T-helper 2 cell treated with Interferon-gamma antibody and Interleukin-4, amounts not matched to agents 5 μg/mL and 100 μg/mL, for 36 hours (primary cell): ENCODE measurements around the gene ASXL2.
A peak's percentile ranks its signal among the peaks of the same experiment; 100 is the strongest.

Experiments used
- DNase-seq: peaks from one replicate; pipeline ENCODE4 v3.0.0; 2021; ENCODE audit warnings: low spot score
- H3K27ac Mint-ChIP-seq: one replicate; pipeline ENCODE4 v1.8.0; 2021; ENCODE audit warnings: mild to moderate bottlenecking, mixed read lengths
- H3K27me3 Mint-ChIP-seq: one replicate; pipeline ENCODE4 v1.8.0; 2021; ENCODE audit warnings: low read depth, mixed read lengths
- H3K36me3 Mint-ChIP-seq: one replicate; pipeline ENCODE4 v1.8.0; 2021; ENCODE audit warnings: low read depth, mixed read lengths
- H3K4me1 Mint-ChIP-seq: one replicate; pipeline ENCODE4 v1.8.0; 2021; ENCODE audit warnings: low read depth, mixed read lengths
- H3K4me3 Mint-ChIP-seq: one replicate; pipeline ENCODE4 v1.8.0; 2022; ENCODE audit warnings: mild to moderate bottlenecking, moderate library complexity, mixed read lengths
- H3K9me3 Mint-ChIP-seq: one replicate; pipeline ENCODE4 v1.8.0; 2021; ENCODE audit warnings: mixed read lengths

ASXL2 gene

DNA sequence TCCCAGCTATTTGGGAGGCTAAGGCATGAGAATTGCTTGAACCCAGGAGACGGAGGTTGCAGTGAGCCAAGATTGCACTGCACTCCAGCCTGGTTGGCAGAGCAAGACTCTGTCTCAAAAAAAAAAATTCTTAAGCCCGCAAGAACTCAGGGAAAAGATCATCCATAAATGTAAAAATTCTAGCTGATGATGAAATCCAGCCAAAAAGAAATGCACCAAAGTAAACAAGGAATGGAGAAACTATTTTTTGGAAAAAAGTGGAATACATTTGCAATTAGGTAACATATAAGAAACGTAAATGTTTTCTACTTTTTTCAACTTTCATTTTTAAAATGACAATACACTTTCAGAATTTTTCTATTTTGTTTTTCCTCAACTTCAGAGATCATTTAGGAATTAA lies 61.3 kb downstream of the ASXL2 start:
- no peak for DNase-seq
- peak overlapping the region; percentile 74 for H3K27ac Mint-ChIP-seq
- H3K36me3 Mint-ChIP-seq: peaks cover 27% of the 10 kb centered on the region
- H3K4me1 Mint-ChIP-seq: peaks cover 43% of the 10 kb centered on the region
- H3K4me3 Mint-ChIP-seq: peak overlapping the region; percentile 31
- H3K27me3 Mint-ChIP-seq: peaks cover 2% of the 10 kb centered on the region
- H3K9me3 Mint-ChIP-seq: no peaks in the 10 kb centered on the region

- Mint-ChIP-seq H3K36me3 (peaks cover 22% of the 10 kb centered on the region), H3K4me1 (peaks cover 38% of the 10 kb centered on the region)
Measured at GRCh38 chr2:25816249-25816648, 62.0 kb downstream of the ASXL2 start.

DNA sequence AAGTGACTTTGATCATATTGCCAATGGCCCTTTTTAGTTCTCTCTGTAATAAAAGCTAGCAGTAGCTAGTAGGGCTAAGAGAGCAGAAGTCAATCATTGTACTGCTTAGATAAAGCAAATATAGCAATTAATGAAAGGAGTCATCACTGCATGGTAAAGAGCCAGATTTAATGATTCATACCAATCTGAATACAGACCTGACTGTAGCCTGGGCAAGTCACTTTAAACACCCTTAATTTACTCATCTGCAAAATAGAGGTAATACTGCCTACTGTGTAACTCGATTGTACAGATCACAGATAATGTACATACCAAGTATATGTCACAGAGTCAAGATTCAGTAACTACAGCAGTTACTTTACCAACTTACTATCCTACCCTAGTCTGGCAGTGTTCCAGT lies 63.6 kb downstream of the ASXL2 start:
- Mint-ChIP-seq H3K27me3 (no peaks in the 10 kb centered on the region), H3K9me3 (no peaks in the 10 kb centered on the region), H3K4me1 (peaks cover 48% of the 10 kb centered on the region), H3K27ac (no peak overlapping the region), H3K4me3 (no peak overlapping the region), H3K36me3 (peaks cover 31% of the 10 kb centered on the region)
- no peak for DNase-seq

More at GRCh38 chr2:25816249-25816648, 62.0 kb downstream of the ASXL2 start:
- peak overlapping the region; percentile 43 for H3K27ac Mint-ChIP-seq
- peak overlapping the region; percentile 48 for H3K4me3 Mint-ChIP-seq
- DNase-seq: no peak
- no peaks in the 10 kb centered on the region for H3K9me3 Mint-ChIP-seq
- no peaks in the 10 kb centered on the region for H3K27me3 Mint-ChIP-seq

- H3K4me3 Mint-ChIP-seq: no peak overlapping the region
- no peak overlapping the region for H3K27ac Mint-ChIP-seq
- H3K36me3 Mint-ChIP-seq: peaks cover 32% of the 10 kb centered on the region
- no peak for DNase-seq
- H3K27me3 Mint-ChIP-seq: no peaks in the 10 kb centered on the region
- H3K4me1 Mint-ChIP-seq: peaks cover 58% of the 10 kb centered on the region
- no peaks in the 10 kb centered on the region for H3K9me3 Mint-ChIP-seq
Measured at GRCh38 chr2:25810428-25810827, 67.9 kb downstream of the ASXL2 start.

DNA sequence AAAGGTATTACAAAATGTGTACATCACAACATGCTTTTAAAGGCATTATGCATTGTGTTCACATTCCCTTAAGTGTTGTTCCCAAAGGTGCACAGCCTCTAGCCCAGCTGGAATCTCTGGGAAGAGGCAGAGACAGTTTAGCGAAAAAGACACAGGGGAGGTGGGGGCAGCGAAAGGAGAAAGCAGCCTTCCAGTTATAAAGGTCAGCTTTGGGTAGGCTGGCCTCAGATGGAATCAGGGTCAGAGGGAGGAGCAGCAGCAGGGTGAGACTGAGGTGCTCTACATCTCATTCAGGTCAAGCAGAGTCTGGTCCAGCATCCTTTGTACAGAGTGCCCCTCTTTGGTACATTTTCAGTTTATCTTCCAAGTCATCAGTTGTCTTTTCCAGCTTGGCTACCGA lies 68.6 kb downstream of the ASXL2 start:
- peaks cover 57% of the 10 kb centered on the region for H3K4me1 Mint-ChIP-seq
- peaks cover 30% of the 10 kb centered on the region for H3K36me3 Mint-ChIP-seq
- no peak overlapping the region for H3K4me3 Mint-ChIP-seq
- H3K27ac Mint-ChIP-seq: no peak overlapping the region
- H3K27me3 Mint-ChIP-seq: no peaks in the 10 kb centered on the region
- DNase-seq: no peak
- no peaks in the 10 kb centered on the region for H3K9me3 Mint-ChIP-seq

GRCh38 chr2:25808006-25808383 lies 70.3 kb downstream of the ASXL2 start:
- H3K9me3 Mint-ChIP-seq: no peaks in the 10 kb centered on the region
- H3K36me3 Mint-ChIP-seq: peaks cover 42% of the 10 kb centered on the region
- no peak overlapping the region for H3K4me3 Mint-ChIP-seq
- H3K27me3 Mint-ChIP-seq: no peaks in the 10 kb centered on the region
- peaks cover 64% of the 10 kb centered on the region for H3K4me1 Mint-ChIP-seq
- no peak overlapping the region for H3K27ac Mint-ChIP-seq
- no peak for DNase-seq

GRCh38 chr2:25806941-25807340 lies 71.3 kb downstream of the ASXL2 start:
- Mint-ChIP-seq H3K36me3 (peaks cover 44% of the 10 kb centered on the region), H3K4me3 (no peak overlapping the region), H3K27me3 (no peaks in the 10 kb centered on the region), H3K4me1 (peaks cover 61% of the 10 kb centered on the region), H3K9me3 (no peaks in the 10 kb centered on the region), H3K27ac (no peak overlapping the region)
- no peak for DNase-seq

- peak overlapping the region; percentile 70 for H3K27ac Mint-ChIP-seq
- H3K4me3 Mint-ChIP-seq: no peak overlapping the region
- H3K9me3 Mint-ChIP-seq: no peaks in the 10 kb centered on the region
- H3K36me3 Mint-ChIP-seq: peaks cover 49% of the 10 kb centered on the region
- H3K4me1 Mint-ChIP-seq: peaks cover 65% of the 10 kb centered on the region
- DNase-seq: no peak
- H3K27me3 Mint-ChIP-seq: no peaks in the 10 kb centered on the region
Measured at GRCh38 chr2:25805987-25806386, 72.3 kb downstream of the ASXL2 start.

DNA sequence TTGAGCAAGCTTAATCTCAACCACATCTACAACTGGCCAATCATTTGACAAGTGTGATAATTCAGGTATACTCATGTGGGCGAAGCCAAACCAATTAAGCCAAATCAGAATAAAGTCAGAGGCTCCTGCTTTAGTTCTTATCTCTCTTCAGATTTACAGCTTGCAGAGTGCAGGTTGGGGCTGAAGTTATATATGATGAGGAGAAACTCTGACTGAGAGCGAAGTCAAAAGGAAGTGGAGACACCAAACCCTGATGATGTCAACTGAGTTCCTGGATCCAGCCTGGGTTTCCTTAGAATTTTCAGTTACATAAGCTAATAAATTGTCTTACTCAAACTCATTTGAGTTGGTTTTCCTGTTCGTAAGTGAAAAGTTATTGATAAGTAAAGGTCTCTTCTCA lies 73.9 kb downstream of the ASXL2 start:
- peaks cover 61% of the 10 kb centered on the region for H3K4me1 Mint-ChIP-seq
- no peaks in the 10 kb centered on the region for H3K9me3 Mint-ChIP-seq
- no peaks in the 10 kb centered on the region for H3K27me3 Mint-ChIP-seq
- peak overlapping the region; percentile 38 for H3K27ac Mint-ChIP-seq
- no peak for DNase-seq
- peaks cover 46% of the 10 kb centered on the region for H3K36me3 Mint-ChIP-seq
- peak overlapping the region; percentile 5 for H3K4me3 Mint-ChIP-seq

DNA sequence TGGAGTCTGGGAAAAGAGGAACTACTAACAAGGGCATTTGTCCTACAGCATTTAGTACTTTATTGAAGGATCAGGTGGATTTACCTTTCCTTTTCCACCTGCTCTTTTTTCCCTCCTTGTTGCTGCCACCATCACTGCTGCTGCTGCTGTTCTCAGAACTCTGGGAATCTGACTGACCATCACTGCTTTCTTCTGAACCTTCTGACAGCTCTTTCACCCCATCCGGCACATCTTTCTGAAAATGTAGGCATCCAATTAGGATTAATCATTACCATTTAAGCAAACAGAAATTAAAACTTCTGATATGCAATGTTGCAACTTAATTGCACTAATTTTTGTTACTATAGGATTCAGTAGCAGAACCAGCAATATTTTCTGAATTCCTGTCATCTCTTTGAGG lies 79.0 kb downstream of the ASXL2 start:
- no peak for DNase-seq
- Mint-ChIP-seq H3K4me1 (peaks cover 62% of the 10 kb centered on the region), H3K9me3 (no peaks in the 10 kb centered on the region), H3K36me3 (peaks cover 66% of the 10 kb centered on the region), H3K27ac (peak overlapping the region; percentile 9), H3K27me3 (no peaks in the 10 kb centered on the region), H3K4me3 (no peak overlapping the region)

- Mint-ChIP-seq H3K9me3 (no peaks in the 10 kb centered on the region), H3K4me1 (peaks cover 62% of the 10 kb centered on the region), H3K27ac (peak overlapping the region; percentile 38), H3K4me3 (peak overlapping the region; percentile 2), H3K36me3 (peaks cover 56% of the 10 kb centered on the region), H3K27me3 (no peaks in the 10 kb centered on the region)
- peak; percentile 51 for DNase-seq
Measured at GRCh38 chr2:25797620-25798488, 80.4 kb downstream of the ASXL2 start.

GRCh38 chr2:25794544-25795276 lies 83.6 kb downstream of the ASXL2 start:
- Mint-ChIP-seq H3K4me3 (peak overlapping the region; percentile 74), H3K27ac (peak overlapping the region; percentile 84), H3K4me1 (peaks cover 62% of the 10 kb centered on the region), H3K36me3 (peaks cover 64% of the 10 kb centered on the region), H3K27me3 (no peaks in the 10 kb centered on the region), H3K9me3 (peaks cover 4% of the 10 kb centered on the region)
- no peak for DNase-seq

DNA sequence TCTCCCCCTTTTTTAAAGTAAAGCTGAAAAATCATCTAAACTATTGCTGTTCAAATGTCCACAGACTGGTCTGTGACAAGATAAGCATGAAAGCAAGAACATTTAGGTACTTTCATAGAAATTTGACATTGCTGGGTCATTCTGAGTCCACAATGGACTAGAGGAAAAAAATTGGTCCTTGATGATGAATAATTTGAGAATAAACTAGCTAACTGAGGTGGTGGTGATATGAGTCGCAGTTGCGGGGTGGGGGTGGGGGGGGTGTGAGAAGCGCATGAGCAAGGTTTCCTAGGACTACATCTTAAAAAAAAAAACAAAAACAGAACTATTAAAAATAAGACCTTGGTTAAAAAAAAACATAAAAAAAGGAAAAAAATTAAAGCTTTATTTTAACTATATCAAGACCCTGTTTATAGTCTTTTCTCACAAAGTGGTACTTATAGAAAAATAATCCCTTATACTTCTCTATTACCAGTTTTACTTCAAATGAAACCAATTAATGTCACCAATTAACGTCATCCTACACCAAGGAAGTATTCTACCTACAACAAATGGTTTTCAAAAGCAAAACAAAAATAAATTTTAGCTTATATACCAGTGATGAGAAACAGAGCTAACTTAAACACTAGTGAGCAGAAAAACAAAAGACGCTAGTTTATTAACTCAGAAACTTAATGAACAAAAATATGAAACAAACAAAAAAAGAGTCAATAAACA lies 88.1 kb downstream of the ASXL2 start:
- Mint-ChIP-seq H3K36me3 (peaks cover 52% of the 10 kb centered on the region), H3K27me3 (no peaks in the 10 kb centered on the region), H3K4me1 (peaks cover 42% of the 10 kb centered on the region), H3K4me3 (no peak overlapping the region), H3K9me3 (peaks cover 4% of the 10 kb centered on the region), H3K27ac (no peak overlapping the region)
- no peak for DNase-seq

- H3K27ac Mint-ChIP-seq: no peak overlapping the region
- peaks cover 4% of the 10 kb centered on the region for H3K9me3 Mint-ChIP-seq
- peaks cover 34% of the 10 kb centered on the region for H3K4me1 Mint-ChIP-seq
- no peak overlapping the region for H3K4me3 Mint-ChIP-seq
- no peak for DNase-seq
- H3K27me3 Mint-ChIP-seq: no peaks in the 10 kb centered on the region
- H3K36me3 Mint-ChIP-seq: peaks cover 59% of the 10 kb centered on the region
Measured at GRCh38 chr2:25788457-25788856, 89.8 kb downstream of the ASXL2 start.
